Panc1 (cell line): Measurements from ENCODE around the gene TBC1D3G.
"Not testable (repeated sequence)": the region's sequence is repeated elsewhere in the genome, so short reads cannot be mapped to it uniquely, and the experiment has no call there.

Experiments used
- POLR2AphosphoS5 ChIP-seq: IDR thresholded peaks from 2 replicates; pipeline ENCODE4 v1.6.1; 2012; ENCODE audit warnings: mild to moderate bottlenecking, low read depth, low read length, moderate library complexity
- SIN3A ChIP-seq: IDR thresholded peaks from 2 replicates; pipeline ENCODE4 v1.6.1; 2012; ENCODE audit warnings: low read depth, mild to moderate bottlenecking, low read length, moderate library complexity, borderline replicate concordance; ENCODE audit not compliant: insufficient read depth
- TCF7L2 ChIP-seq: IDR thresholded peaks from 2 replicates; pipeline ENCODE4 v1.6.1; 2011; ENCODE audit warnings: mild to moderate bottlenecking, low read depth, low read length, inconsistent platforms
- TF ChIP-seq, protein P1 (sequence below): fragments of 450-650 bp; IDR thresholded peaks from 2 replicates; pipeline ENCODE4 v1.5.1; 2017; ENCODE audit warnings: mild to moderate bottlenecking
- TF ChIP-seq, protein P2 (sequence below), 2 experiments: IDR thresholded peaks; 2 replicates each; pipeline ENCODE4 v1.6.1; 2011 to 2012; ENCODE audit warnings: low read depth in 2 of 2, control low read depth in 1 of 2, low read length in 1 of 2, mild to moderate bottlenecking in 1 of 2, moderate library complexity in 1 of 2; ENCODE audit not compliant: insufficient read depth in 1 of 2

DNA sequence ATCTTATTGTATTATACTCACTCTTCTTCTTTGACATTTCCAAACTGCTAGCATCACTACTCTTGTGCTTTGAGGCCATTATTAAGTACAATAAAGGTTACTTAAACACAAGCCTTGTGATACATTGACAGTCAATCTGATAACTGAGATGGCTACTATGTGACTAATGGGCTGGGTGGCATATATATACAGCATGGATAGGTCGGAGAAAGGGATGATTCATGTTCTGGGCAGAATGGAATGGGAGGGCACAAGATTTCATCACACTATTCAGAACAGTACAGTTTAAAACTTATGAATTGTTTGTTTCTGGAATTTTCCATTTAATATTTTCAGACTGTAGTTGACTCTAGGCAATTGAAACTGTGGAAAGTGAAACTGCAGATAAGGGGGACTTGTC lies 40.4 kb upstream of the TBC1D3G start:
- TF ChIP-seq, protein P1, sequence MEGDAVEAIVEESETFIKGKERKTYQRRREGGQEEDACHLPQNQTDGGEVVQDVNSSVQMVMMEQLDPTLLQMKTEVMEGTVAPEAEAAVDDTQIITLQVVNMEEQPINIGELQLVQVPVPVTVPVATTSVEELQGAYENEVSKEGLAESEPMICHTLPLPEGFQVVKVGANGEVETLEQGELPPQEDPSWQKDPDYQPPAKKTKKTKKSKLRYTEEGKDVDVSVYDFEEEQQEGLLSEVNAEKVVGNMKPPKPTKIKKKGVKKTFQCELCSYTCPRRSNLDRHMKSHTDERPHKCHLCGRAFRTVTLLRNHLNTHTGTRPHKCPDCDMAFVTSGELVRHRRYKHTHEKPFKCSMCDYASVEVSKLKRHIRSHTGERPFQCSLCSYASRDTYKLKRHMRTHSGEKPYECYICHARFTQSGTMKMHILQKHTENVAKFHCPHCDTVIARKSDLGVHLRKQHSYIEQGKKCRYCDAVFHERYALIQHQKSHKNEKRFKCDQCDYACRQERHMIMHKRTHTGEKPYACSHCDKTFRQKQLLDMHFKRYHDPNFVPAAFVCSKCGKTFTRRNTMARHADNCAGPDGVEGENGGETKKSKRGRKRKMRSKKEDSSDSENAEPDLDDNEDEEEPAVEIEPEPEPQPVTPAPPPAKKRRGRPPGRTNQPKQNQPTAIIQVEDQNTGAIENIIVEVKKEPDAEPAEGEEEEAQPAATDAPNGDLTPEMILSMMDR: not testable (repeated sequence)
- TF ChIP-seq POLR2AphosphoS5, TCF7L2, SIN3A: not testable (repeated sequence)
- TF ChIP-seq, protein P2, sequence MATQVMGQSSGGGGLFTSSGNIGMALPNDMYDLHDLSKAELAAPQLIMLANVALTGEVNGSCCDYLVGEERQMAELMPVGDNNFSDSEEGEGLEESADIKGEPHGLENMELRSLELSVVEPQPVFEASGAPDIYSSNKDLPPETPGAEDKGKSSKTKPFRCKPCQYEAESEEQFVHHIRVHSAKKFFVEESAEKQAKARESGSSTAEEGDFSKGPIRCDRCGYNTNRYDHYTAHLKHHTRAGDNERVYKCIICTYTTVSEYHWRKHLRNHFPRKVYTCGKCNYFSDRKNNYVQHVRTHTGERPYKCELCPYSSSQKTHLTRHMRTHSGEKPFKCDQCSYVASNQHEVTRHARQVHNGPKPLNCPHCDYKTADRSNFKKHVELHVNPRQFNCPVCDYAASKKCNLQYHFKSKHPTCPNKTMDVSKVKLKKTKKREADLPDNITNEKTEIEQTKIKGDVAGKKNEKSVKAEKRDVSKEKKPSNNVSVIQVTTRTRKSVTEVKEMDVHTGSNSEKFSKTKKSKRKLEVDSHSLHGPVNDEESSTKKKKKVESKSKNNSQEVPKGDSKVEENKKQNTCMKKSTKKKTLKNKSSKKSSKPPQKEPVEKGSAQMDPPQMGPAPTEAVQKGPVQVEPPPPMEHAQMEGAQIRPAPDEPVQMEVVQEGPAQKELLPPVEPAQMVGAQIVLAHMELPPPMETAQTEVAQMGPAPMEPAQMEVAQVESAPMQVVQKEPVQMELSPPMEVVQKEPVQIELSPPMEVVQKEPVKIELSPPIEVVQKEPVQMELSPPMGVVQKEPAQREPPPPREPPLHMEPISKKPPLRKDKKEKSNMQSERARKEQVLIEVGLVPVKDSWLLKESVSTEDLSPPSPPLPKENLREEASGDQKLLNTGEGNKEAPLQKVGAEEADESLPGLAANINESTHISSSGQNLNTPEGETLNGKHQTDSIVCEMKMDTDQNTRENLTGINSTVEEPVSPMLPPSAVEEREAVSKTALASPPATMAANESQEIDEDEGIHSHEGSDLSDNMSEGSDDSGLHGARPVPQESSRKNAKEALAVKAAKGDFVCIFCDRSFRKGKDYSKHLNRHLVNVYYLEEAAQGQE (IDR thresholded peaks at IDR 0.05; ENCODE audit: insufficient read depth in 1 of 2, low read depth in 2 of 2, low read length in 1 of 2): not testable (repeated sequence)
